ENCODE measurements around the gene CYTL1.

DNA sequence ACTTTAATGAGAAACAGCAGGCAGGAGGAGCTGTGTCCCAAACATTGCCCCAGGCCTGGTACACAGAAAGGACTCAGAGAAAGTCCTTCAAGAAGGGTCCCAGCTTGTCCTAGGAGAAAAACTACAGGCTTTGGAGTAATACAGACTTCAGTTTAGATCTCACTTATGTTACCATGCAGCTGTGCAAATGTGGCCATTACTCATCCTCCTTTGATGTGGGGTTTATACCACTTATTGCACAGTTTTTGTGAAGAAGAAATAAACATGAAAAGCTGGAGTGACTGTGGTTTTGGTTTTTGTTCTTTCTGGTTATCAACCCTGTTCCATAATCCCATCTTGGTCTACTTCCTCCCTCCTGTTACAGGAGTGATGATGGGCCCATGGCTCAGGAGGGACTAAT lies 8.1 kb upstream of the CYTL1 start:
- TF ChIP-seq EZH2 (IDR thresholded peaks at IDR 0.05; ENCODE audit: borderline replicate concordance, insufficient read depth, low read length, poor library complexity, severe bottlenecking) (no peak), TAF1 (IDR thresholded peaks at IDR 0.05; ENCODE audit: low read depth) (no peak), SMC3 (conservative IDR thresholded peaks at IDR 0.05; ENCODE audit: poor library complexity) (no peak), EP300 (conservative IDR thresholded peaks at IDR 0.05; ENCODE audit: poor library complexity, severe bottlenecking) (no peak), MXI1 (conservative IDR thresholded peaks at IDR 0.05; ENCODE audit: poor library complexity, severe bottlenecking) (no peak), RAD21 (conservative IDR thresholded peaks at IDR 0.05) (no peak), POLR2AphosphoS5 (IDR thresholded peaks at IDR 0.05) (no peak)
- TF ChIP-seq, protein P1, sequence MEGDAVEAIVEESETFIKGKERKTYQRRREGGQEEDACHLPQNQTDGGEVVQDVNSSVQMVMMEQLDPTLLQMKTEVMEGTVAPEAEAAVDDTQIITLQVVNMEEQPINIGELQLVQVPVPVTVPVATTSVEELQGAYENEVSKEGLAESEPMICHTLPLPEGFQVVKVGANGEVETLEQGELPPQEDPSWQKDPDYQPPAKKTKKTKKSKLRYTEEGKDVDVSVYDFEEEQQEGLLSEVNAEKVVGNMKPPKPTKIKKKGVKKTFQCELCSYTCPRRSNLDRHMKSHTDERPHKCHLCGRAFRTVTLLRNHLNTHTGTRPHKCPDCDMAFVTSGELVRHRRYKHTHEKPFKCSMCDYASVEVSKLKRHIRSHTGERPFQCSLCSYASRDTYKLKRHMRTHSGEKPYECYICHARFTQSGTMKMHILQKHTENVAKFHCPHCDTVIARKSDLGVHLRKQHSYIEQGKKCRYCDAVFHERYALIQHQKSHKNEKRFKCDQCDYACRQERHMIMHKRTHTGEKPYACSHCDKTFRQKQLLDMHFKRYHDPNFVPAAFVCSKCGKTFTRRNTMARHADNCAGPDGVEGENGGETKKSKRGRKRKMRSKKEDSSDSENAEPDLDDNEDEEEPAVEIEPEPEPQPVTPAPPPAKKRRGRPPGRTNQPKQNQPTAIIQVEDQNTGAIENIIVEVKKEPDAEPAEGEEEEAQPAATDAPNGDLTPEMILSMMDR (IDR thresholded peaks at IDR 0.05; ENCODE audit: poor library complexity, severe bottlenecking): no peak
- TF ChIP-seq, protein P2, sequence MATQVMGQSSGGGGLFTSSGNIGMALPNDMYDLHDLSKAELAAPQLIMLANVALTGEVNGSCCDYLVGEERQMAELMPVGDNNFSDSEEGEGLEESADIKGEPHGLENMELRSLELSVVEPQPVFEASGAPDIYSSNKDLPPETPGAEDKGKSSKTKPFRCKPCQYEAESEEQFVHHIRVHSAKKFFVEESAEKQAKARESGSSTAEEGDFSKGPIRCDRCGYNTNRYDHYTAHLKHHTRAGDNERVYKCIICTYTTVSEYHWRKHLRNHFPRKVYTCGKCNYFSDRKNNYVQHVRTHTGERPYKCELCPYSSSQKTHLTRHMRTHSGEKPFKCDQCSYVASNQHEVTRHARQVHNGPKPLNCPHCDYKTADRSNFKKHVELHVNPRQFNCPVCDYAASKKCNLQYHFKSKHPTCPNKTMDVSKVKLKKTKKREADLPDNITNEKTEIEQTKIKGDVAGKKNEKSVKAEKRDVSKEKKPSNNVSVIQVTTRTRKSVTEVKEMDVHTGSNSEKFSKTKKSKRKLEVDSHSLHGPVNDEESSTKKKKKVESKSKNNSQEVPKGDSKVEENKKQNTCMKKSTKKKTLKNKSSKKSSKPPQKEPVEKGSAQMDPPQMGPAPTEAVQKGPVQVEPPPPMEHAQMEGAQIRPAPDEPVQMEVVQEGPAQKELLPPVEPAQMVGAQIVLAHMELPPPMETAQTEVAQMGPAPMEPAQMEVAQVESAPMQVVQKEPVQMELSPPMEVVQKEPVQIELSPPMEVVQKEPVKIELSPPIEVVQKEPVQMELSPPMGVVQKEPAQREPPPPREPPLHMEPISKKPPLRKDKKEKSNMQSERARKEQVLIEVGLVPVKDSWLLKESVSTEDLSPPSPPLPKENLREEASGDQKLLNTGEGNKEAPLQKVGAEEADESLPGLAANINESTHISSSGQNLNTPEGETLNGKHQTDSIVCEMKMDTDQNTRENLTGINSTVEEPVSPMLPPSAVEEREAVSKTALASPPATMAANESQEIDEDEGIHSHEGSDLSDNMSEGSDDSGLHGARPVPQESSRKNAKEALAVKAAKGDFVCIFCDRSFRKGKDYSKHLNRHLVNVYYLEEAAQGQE (IDR thresholded peaks at IDR 0.05; ENCODE audit: borderline replicate concordance): no peak
